Heart left ventricle (tissue), 13 donors: ENCODE measurements around the gene KRT32.

Experiments used
- CTCF ChIP-seq, 12 donors: fragments of 200-600 bp; sonication (generic) in 4 of 12; IDR thresholded peaks; one replicate each; pipeline versions ENCODE4 v1.5.0 to v1.8.0; 2018 to 2022; ENCODE audit warnings: antibody characterized with exemption in 12 of 12, mild to moderate bottlenecking in 5 of 12
- POLR2A ChIP-seq, 2 donors: fragments of 450-650 bp; IDR thresholded peaks; one replicate each; pipeline ENCODE4 v1.6.1; 2017; ENCODE audit warnings: antibody characterized with exemption in 2 of 2, mild to moderate bottlenecking in 2 of 2, moderate library complexity in 2 of 2
- donor health status: ischemic (EF 13 %, LVEDD 7.1; RV severe dilation, severe dysfunction).
- donor health status: DM: no; HTN: yes; CAD: no.
- donor health status: DM: no; HTN: no; CAD: no.
- donor health status: ischemic (EF 25% LVEDD 6.9; RV normal size, moderate dysfunction).
- donor health status: ischemic (EF 25% LVEDD 5.7; RV mildly dilated, moderate dysfunction).
- donor health status: ischemic (EF 35%, LVEDD 5.7; RV mildly dilated, moderate dysfunction).
- donor health status: nonischemic (EF 11% LVEDD 7.7; RV severe dilation, severe dysfunction).
- donor health status: DM: yes; HTN: yes; CAD: no.
- donor health status: PGD.
- donor health status: ischemic (EF 29% LVEDD 5.4; RV normal size, mild dysfunction).
- donor health status: nonischemic (EF 23%, LVEDD 6.1; RV moderate dilation, normal function).

GRCh38 chr17:41507315-41507880 lies 40.2 kb upstream of the KRT32 start:
- TF ChIP-seq POLR2A (IDR thresholded peaks at IDR 0.05) (no peak), CTCF (IDR thresholded peaks at IDR 0.05) (no peak)
